Endodermal cell (in vitro differentiated cells): ENCODE data around the gene TTC21A. TPM values are rescaled to one million over a fixed set of nuclear protein-coding genes. Genes with fewer than 3 reads are reported as not detected.

Source experiments
- DNase-seq: peaks from one replicate; pipeline ENCODE4 v3.0.0-alpha.2; 2017
- H3K27ac ChIP-seq: 2 replicates; pipeline ENCODE4 v1.5.1; 2013; ENCODE audit warnings: mild to moderate bottlenecking, low read depth, low read length, moderate library complexity
- H3K27me3 ChIP-seq: 2 replicates; pipeline ENCODE4 v1.6.1; 2013; ENCODE audit warnings: mild to moderate bottlenecking, low read length, moderate library complexity; ENCODE audit not compliant: insufficient read depth, control insufficient read depth, poor library complexity, severe bottlenecking
- H3K36me3 ChIP-seq: 2 replicates; pipeline ENCODE4 v1.7.0; 2013; ENCODE audit warnings: mild to moderate bottlenecking, low read length, moderate library complexity; ENCODE audit not compliant: control insufficient read depth, insufficient read depth
- H3K4me1 ChIP-seq: one replicate; pipeline ENCODE4 v1.7.0; 2013; ENCODE audit warnings: low read length; ENCODE audit not compliant: control insufficient read depth, insufficient read depth
- H3K4me3 ChIP-seq: 2 replicates; pipeline ENCODE4 v1.5.1; 2013; ENCODE audit warnings: mild to moderate bottlenecking, low read length, moderate library complexity
- H3K9ac ChIP-seq: 2 replicates; pipeline ENCODE4 v1.6.1; 2013; ENCODE audit warnings: mild to moderate bottlenecking, low read length, moderate library complexity; ENCODE audit not compliant: poor library complexity, severe bottlenecking; ENCODE audit errors: extremely low read depth
- H3K9me3 ChIP-seq: 2 replicates; pipeline ENCODE4 v1.6.1; 2013; ENCODE audit warnings: mild to moderate bottlenecking, low read length, moderate library complexity; ENCODE audit not compliant: control insufficient read depth
- H3K27ac Mint-ChIP-seq: 2 replicates; pipeline ENCODE4 v1.8.0; 2020; ENCODE audit warnings: mixed read lengths
- H3K27me3 Mint-ChIP-seq: 2 replicates; pipeline ENCODE4 v1.8.0; 2021; ENCODE audit warnings: mild to moderate bottlenecking, mixed read lengths; ENCODE audit not compliant: insufficient read depth
- H3K36me3 Mint-ChIP-seq: 2 replicates; pipeline ENCODE4 v1.8.0; 2020; ENCODE audit warnings: low read depth, mixed read lengths
- H3K4me1 Mint-ChIP-seq: 2 replicates; pipeline ENCODE4 v1.8.0; 2020; ENCODE audit warnings: mixed read lengths
- H3K4me3 Mint-ChIP-seq: 2 replicates; pipeline ENCODE4 v1.8.0; 2020; ENCODE audit warnings: mild to moderate bottlenecking, moderate library complexity, mixed read lengths
- H3K9me3 Mint-ChIP-seq: 2 replicates; pipeline ENCODE4 v1.8.0; 2020; ENCODE audit warnings: mild to moderate bottlenecking, mixed read lengths
- WGBS, 2 experiments: methylation state at CpG; one replicate each; pipeline versions ENCODE4 v1.1.5 to v1.1.7; 2013; ENCODE audit warnings: missing lambda C conversion rate in 2 of 2, mixed read lengths in 1 of 2; ENCODE audit not compliant: insufficient coverage in 1 of 2, insufficient read length in 1 of 2; 5-methylcytosine and 5-hydroxymethylcytosine counted together
- total RNA-seq, 2 donors: library from RNA; stranded (reverse); fragmentation: NEBNext Ultra II Directional in 1 of 2; extraction: Animal tissue kit (Norgen Biotek cat#: 25700) in 1 of 2; gene quantifications; 2 replicates in 1 of 2; 3 replicates in 1 of 2; pipeline ENCODE4 v1.2.1, GENCODE V29; 2021
- TF ChIP-seq, protein P1 (sequence below): fragments of 200-600 bp; sonication (generic); conservative IDR thresholded peaks from 2 replicates; pipeline ENCODE4 v1.5.0; 2021; ENCODE audit warnings: antibody characterized with exemption, mild to moderate bottlenecking

TTC21A gene
- total RNA-seq, 2 donors from 2014 or later, result 5.7 to 5.8 TPM

- TF ChIP-seq, protein P1, sequence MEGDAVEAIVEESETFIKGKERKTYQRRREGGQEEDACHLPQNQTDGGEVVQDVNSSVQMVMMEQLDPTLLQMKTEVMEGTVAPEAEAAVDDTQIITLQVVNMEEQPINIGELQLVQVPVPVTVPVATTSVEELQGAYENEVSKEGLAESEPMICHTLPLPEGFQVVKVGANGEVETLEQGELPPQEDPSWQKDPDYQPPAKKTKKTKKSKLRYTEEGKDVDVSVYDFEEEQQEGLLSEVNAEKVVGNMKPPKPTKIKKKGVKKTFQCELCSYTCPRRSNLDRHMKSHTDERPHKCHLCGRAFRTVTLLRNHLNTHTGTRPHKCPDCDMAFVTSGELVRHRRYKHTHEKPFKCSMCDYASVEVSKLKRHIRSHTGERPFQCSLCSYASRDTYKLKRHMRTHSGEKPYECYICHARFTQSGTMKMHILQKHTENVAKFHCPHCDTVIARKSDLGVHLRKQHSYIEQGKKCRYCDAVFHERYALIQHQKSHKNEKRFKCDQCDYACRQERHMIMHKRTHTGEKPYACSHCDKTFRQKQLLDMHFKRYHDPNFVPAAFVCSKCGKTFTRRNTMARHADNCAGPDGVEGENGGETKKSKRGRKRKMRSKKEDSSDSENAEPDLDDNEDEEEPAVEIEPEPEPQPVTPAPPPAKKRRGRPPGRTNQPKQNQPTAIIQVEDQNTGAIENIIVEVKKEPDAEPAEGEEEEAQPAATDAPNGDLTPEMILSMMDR, result no peak
- Histone ChIP-seq H3K9ac (no peak overlapping the region), H3K4me1 (no peaks in the 10 kb centered on the region), H3K27me3 (no peaks in the 10 kb centered on the region), H3K9me3 (no peaks in the 10 kb centered on the region), H3K36me3 (peaks cover 66% of the 10 kb centered on the region), H3K4me3 (no peak overlapping the region), H3K27ac (no peak overlapping the region)
- Mint-ChIP-seq H3K4me1 (no peaks in the 10 kb centered on the region), H3K4me3 (no peak overlapping the region), H3K9me3 (no peaks in the 10 kb centered on the region), H3K27ac (no peak overlapping the region), H3K27me3 (no peaks in the 10 kb centered on the region), H3K36me3 (peaks cover 34% of the 10 kb centered on the region)
- peak; percentile 55 for DNase-seq
- 78 to 93% methylated on average over 1 to 4 of the region's 4 CpGs for WGBS, 2 experiments
Observed at GRCh38 chr3:39141171-39141995, 33.9 kb downstream of the TTC21A start.

- Histone ChIP-seq H3K36me3 (peaks cover 69% of the 10 kb centered on the region), H3K4me3 (no peak overlapping the region), H3K9me3 (no peaks in the 10 kb centered on the region), H3K9ac (no peak overlapping the region), H3K27me3 (no peaks in the 10 kb centered on the region), H3K4me1 (no peaks in the 10 kb centered on the region), H3K27ac (no peak overlapping the region)
- TF ChIP-seq, protein P1, result no peak
- no peak overlapping the region for H3K4me3 Mint-ChIP-seq
- WGBS, 2 experiments, result 85% methylated on average over 5 of the region's 5 CpGs; no CpG with 5 or more reads in 1 of the 2 experiments
- H3K9me3 Mint-ChIP-seq, result no peaks in the 10 kb centered on the region
- peak; percentile 51 for DNase-seq
- no peaks in the 10 kb centered on the region for H3K27me3 Mint-ChIP-seq
- H3K27ac Mint-ChIP-seq, result no peak overlapping the region
- peaks cover 3% of the 10 kb centered on the region for H3K4me1 Mint-ChIP-seq
- peaks cover 39% of the 10 kb centered on the region for H3K36me3 Mint-ChIP-seq
Observed at GRCh38 chr3:39142067-39142466, 34.6 kb downstream of the TTC21A start.

- Histone ChIP-seq H3K36me3 (peaks cover 69% of the 10 kb centered on the region), H3K4me3 (no peak overlapping the region), H3K27me3 (no peaks in the 10 kb centered on the region), H3K27ac (no peak overlapping the region), H3K9ac (no peak overlapping the region), H3K4me1 (peaks cover 11% of the 10 kb centered on the region), H3K9me3 (no peaks in the 10 kb centered on the region)
- no peaks in the 10 kb centered on the region for H3K9me3 Mint-ChIP-seq
- peaks cover 15% of the 10 kb centered on the region for H3K4me1 Mint-ChIP-seq
- no peak overlapping the region for H3K4me3 Mint-ChIP-seq
- whole genome bisulfite sequencing, 2 experiments, result 80 to 85% methylated on average over 10 to 14 of the region's 14 CpGs
- DNase-seq, result peak; percentile 47
- H3K27ac Mint-ChIP-seq, result no peak overlapping the region
- H3K27me3 Mint-ChIP-seq, result no peaks in the 10 kb centered on the region
- TF ChIP-seq, protein P1, result no peak
- H3K36me3 Mint-ChIP-seq, result peaks cover 42% of the 10 kb centered on the region
Observed at GRCh38 chr3:39143051-39143885, 35.8 kb downstream of the TTC21A start.
